Thyroid gland (tissue), 4 donors: ENCODE measurements around the gene ADM2.

Experiments
- POLR2A ChIP-seq, 2 donors: fragments of 450-650 bp; IDR thresholded peaks; one replicate each; pipeline ENCODE4 v1.6.1; 2017; ENCODE audit warnings: antibody characterized with exemption in 2 of 2, mild to moderate bottlenecking in 2 of 2, moderate library complexity in 1 of 2
- TF ChIP-seq, protein P1 (sequence below), 6 experiments: fragments of 200-600 bp in 3 of 6; fragments of 450-650 bp in 3 of 6; sonication (generic) in 3 of 6; IDR thresholded peaks; one replicate each; pipeline ENCODE4 v1.5.1; 2016 to 2019; ENCODE audit warnings: antibody characterized with exemption in 6 of 6, mild to moderate bottlenecking in 2 of 6, inconsistent platforms in 1 of 6, moderate library complexity in 1 of 6

DNA sequence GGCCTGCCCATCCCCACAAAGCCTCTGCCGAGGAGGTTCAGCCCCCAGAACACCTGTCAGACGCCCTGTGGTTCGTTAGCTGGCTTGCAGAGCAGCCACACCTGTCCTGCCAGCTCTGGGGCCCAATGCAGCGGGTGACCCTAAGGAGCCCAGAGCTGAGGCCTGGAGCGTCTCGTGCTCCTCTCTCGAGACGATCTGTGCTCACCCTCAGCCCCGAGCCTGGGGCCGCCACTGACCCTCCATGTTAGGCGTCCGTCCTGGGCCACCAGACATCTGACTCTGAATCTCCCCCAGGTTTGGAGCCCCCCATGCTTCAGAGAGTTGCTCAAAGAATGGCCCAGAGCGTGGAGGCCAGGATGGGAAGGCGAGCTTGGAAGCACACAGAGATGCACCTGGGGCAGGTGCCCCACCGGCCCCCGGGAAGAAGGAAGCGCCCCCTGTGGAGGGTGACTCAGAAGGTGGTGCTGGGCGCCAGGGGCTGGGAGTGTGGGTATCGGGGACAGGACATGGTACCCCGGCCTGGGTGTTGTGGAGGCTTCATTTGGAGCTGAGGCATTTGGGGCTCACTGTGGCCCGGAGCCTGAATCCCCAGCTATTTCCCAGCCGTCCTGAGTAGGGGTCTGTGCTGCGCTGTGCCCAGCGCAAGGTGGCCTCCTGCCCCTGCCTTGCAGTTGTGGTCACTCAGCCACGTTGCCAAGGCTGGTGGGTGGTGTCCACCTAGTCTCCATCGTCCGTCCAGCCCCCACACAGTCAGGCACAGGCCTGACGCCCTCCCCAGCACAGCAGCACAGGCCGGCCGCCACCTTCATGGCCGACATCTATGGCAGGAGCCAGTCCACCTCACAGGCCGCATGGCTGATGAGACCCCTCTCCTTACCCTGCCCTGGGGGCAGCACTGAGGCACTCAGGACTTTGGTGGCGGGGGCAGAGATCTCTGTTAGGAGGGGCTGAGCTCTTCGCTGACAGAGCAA, 42.8 kb upstream of the ADM2 start:
- TF ChIP-seq, protein P1, sequence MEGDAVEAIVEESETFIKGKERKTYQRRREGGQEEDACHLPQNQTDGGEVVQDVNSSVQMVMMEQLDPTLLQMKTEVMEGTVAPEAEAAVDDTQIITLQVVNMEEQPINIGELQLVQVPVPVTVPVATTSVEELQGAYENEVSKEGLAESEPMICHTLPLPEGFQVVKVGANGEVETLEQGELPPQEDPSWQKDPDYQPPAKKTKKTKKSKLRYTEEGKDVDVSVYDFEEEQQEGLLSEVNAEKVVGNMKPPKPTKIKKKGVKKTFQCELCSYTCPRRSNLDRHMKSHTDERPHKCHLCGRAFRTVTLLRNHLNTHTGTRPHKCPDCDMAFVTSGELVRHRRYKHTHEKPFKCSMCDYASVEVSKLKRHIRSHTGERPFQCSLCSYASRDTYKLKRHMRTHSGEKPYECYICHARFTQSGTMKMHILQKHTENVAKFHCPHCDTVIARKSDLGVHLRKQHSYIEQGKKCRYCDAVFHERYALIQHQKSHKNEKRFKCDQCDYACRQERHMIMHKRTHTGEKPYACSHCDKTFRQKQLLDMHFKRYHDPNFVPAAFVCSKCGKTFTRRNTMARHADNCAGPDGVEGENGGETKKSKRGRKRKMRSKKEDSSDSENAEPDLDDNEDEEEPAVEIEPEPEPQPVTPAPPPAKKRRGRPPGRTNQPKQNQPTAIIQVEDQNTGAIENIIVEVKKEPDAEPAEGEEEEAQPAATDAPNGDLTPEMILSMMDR (IDR thresholded peaks at IDR 0.05), result no peak
- TF ChIP-seq POLR2A (IDR thresholded peaks at IDR 0.05), result no peak
